ENCODE measurements around the gene CFAP74. TPM values are rescaled to one million over a fixed set of nuclear protein-coding genes. Genes with fewer than 3 reads are reported as not detected.
A peak's percentile ranks its signal among the peaks of the same experiment; 100 is the strongest.

Gene CFAP74
- total and polyA plus RNA-seq, 9 of the 15 experiments (the other 6 are each of a cell fraction or from before 2014, with no cell fraction given): 0.03 to 0.15 (median 0.05) TPM; not detected in 6

DNA sequence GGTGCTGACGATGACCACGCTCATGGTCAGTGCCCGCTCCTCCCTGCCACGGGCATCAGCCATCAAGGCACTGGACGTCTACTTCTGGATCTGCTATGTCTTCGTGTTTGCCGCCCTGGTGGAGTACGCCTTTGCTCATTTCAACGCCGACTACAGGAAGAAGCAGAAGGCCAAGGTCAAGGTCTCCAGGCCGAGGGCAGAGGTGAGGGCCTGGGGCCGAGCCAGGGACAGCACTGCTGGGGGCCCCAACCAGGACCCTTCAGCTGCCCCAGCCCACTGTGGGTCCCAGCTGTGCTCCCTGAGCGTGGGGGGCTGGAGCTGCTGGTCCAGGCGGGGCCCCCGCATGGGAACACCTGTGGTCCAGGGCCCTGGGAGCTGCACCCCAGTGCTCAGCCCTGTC, 26.0 kb upstream of the CFAP74 start:
- Histone ChIP-seq H3K79me2 (ENCODE audit: control insufficient read depth, insufficient read depth, low read length) (no peaks in the 10 kb centered on the region), H3K4me2 (ENCODE audit: insufficient read depth, low read length) (no peak overlapping the region), H3K9me3 (replicated peaks; ENCODE audit: control insufficient read depth, insufficient read depth, low read depth, low read length) (no peaks in the 10 kb centered on the region), H2AFZ (ENCODE audit: low read depth, low read length) (no peak overlapping the region), H4K20me1 (replicated peaks; ENCODE audit: control insufficient read depth, insufficient read depth, low read length) (peaks cover 17% of the 10 kb centered on the region), H3K4me1 (replicated peaks in 1 of 2; ENCODE audit: control insufficient read depth in 2 of 2, insufficient read depth in 2 of 2, low read length in 2 of 2) (peaks cover 0 to 37% of the 10 kb centered on the region in 2 experiments; a peak in 2 of 5 replicates), H3K27me3 (ENCODE audit: control insufficient read depth in 2 of 2, insufficient read depth in 2 of 2, low read length in 2 of 2) (peaks cover 69 to 100% of the 10 kb centered on the region in 2 experiments), H3K9ac (ENCODE audit: insufficient read depth in 1 of 2, low read depth in 2 of 2, low read length in 2 of 2) (peak overlapping the region in 1 of 2 experiments; percentile 26; a peak in 1 of 4 replicates), H3K9me1 (ENCODE audit: control insufficient read depth, insufficient read depth, low read length) (no peaks in the 10 kb centered on the region), H3K36me3 (ENCODE audit: control insufficient read depth, insufficient read depth, low read length) (no peaks in the 10 kb centered on the region), H3K27ac (ENCODE audit: extremely low read depth, low read depth, low read length) (no peak overlapping the region), H3K4me3 (no peak overlapping the region)
- CTCF ChIA-PET (ENCODE audit: low intra/inter-chr PET ratio): no interaction called here
- BruUV-seq (replicated peaks): no TSS peak
- FAIRE-seq: no peak
- DNase-seq (ENCODE audit: extremely low read depth in 1 of 4, low spot score in 3 of 4): no peak
- in situ Hi-C loops (cut with MboI): no loop called here
- intact Hi-C loops (cut with micrococcal nuclease): no loop called here
- POLR2A ChIA-PET: interaction anchor here (0.6 to 0.9 kb wide), 3 partner anchors 13 to 109 kb away, joined by 3 read pairs; no protein-coding TSS in a partner anchor
- no peak for ATAC-seq
- 12% methylated on average over 14 of the region's 15 CpGs for WGBS (ENCODE audit: insufficient coverage, low coverage, missing lambda C conversion rate)
- no peak for TF ChIP-seq ETV1 (tag; conservative IDR thresholded peaks at IDR 0.05; ENCODE audit: low read depth)
- no peak for TF ChIP-seq MCM7 (IDR thresholded peaks at IDR 0.05)
- TF ChIP-seq, protein P1, sequence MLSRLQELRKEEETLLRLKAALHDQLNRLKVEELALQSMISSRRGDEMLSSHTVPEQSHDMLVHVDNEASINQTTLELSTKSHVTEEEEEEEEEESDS (CRISPR knock-in tag; IDR thresholded peaks at IDR 0.05): no peak
- TF ChIP-seq, protein P2, sequence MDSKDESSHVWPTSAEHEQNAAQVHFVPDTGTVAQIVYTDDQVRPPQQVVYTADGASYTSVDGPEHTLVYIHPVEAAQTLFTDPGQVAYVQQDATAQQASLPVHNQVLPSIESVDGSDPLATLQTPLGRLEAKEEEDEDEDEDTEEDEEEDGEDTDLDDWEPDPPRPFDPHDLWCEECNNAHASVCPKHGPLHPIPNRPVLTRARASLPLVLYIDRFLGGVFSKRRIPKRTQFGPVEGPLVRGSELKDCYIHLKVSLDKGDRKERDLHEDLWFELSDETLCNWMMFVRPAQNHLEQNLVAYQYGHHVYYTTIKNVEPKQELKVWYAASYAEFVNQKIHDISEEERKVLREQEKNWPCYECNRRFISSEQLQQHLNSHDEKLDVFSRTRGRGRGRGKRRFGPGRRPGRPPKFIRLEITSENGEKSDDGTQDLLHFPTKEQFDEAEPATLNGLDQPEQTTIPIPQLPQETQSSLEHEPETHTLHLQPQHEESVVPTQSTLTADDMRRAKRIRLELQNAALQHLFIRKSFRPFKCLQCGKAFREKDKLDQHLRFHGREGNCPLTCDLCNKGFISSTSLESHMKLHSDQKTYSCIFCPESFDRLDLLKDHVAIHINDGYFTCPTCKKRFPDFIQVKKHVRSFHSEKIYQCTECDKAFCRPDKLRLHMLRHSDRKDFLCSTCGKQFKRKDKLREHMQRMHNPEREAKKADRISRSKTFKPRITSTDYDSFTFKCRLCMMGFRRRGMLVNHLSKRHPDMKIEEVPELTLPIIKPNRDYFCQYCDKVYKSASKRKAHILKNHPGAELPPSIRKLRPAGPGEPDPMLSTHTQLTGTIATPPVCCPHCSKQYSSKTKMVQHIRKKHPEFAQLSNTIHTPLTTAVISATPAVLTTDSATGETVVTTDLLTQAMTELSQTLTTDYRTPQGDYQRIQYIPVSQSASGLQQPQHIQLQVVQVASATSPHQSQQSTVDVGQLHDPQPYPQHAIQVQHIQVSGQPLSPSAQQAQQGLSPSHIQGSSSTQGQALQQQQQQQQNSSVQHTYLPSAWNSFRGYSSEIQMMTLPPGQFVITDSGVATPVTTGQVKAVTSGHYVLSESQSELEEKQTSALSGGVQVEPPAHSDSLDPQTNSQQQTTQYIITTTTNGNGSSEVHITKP (IDR thresholded peaks at IDR 0.05; ENCODE audit: partially characterized antibody): no peak
- TF ChIP-seq, protein P3, sequence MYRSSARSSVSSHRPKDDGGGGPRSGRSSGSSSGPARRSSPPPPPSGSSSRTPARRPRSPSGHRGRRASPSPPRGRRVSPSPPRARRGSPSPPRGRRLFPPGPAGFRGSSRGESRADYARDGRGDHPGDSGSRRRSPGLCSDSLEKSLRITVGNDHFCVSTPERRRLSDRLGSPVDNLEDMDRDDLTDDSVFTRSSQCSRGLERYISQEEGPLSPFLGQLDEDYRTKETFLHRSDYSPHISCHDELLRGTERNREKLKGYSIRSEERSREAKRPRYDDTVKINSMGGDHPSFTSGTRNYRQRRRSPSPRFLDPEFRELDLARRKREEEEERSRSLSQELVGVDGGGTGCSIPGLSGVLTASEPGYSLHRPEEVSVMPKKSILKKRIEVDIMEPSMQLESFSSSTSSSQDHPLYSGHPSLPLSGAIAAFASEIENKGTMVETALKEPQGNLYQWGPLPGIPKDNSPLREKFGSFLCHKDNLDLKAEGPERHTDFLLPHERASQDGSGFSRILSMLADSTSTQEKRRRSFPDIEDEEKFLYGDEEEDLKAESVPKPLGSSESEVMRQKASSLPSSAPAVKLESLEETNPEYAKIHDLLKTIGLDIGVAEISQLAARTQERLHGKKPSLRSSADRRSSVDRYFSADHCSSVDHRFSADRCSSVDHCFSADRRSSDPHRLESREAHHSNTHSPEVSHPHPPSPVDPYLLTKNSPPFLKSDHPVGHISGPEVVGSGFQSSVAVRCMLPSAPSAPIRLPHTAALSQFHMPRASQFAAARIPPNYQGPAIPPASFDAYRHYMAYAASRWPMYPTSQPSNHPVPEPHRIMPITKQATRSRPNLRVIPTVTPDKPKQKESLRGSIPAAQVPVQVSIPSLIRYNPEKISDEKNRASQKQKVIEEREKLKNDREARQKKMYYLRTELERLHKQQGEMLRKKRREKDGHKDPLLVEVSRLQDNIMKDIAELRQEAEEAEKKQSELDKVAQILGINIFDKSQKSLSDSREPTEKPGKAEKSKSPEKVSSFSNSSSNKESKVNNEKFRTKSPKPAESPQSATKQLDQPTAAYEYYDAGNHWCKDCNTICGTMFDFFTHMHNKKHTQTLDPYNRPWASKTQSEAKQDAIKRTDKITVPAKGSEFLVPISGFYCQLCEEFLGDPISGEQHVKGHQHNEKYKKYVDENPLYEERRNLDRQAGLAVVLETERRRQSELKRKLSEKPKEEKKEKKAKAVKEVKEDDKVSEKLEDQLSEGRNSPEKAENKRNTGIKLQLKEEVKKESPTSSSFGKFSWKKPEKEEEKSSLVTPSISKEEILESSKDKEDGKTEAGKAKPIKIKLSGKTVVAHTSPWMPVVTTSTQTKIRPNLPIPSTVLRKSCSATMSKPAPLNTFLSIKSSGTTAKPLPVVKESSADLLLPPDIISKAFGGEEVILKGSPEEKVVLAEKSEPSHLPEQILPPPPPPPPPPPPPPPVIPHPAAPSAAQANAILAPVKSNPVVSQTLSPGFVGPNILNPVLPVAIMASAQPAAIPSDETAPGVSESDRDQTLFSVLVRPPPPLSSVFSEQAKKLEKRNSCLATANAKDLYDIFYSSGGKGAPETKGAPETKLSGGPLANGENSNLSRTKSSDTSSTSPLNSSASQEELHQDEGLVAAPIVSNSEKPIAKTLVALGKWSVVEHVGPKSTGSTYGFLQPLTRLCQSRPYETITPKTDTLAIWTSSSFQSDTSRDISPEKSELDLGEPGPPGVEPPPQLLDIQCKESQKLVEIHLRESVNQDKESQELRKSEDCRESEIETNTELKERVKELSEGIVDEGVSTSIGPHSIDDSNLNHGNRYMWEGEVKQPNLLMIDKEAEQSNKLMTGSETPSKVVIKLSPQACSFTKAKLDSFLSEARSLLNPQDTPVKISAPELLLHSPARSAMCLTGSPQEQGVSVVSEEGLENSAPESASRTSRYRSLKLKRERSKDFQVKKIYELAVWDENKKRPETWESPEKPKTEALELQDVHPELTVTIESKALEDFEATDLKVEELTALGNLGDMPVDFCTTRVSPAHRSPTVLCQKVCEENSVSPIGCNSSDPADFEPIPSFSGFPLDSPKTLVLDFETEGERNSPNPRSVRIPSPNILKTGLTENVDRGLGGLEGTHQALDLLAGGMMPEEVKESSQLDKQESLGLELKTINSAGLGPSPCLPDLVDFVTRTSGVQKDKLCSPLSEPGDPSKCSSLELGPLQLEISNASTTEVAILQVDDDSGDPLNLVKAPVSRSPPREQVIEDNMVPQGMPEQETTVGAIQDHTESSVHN (IDR thresholded peaks at IDR 0.05; ENCODE audit: borderline replicate concordance in 1 of 2, low read depth in 1 of 2): no peak
